GM12874 (cell line): ENCODE results near the gene KLK1.

Experiments
- CTCF ChIP-seq: IDR thresholded peaks from 2 replicates; pipeline ENCODE4 v1.5.1; 2011; ENCODE audit warnings: low read depth, mild to moderate bottlenecking, control low read depth, low read length, moderate library complexity; ENCODE audit not compliant: insufficient read depth

KLK1 gene

GRCh38 chr19:50858886-50859285 is 35.3 kb upstream of the KLK1 start:
- no peak for TF ChIP-seq CTCF

- TF ChIP-seq CTCF, result no peak
Observed at GRCh38 chr19:50857366-50857765, 33.8 kb upstream of the KLK1 start.

GRCh38 chr19:50854636-50855410 is 31.2 kb upstream of the KLK1 start, which contains the start of gene KLK3:
Gene KLK3, plus strand, starts transcription at chr19:50854915. Its CDS starts 41 bp downstream, at chr19:50854956.
- no peak for TF ChIP-seq CTCF

GRCh38 chr19:50851620-50852019 is 28.0 kb upstream of the KLK1 start:
- no peak for TF ChIP-seq CTCF

GRCh38 chr19:50850738-50851137 is 27.2 kb upstream of the KLK1 start:
- no peak for TF ChIP-seq CTCF

- TF ChIP-seq CTCF, result no peak
Observed at GRCh38 chr19:50844296-50844935, 20.8 kb upstream of the KLK1 start.

- no peak for TF ChIP-seq CTCF
Observed at GRCh38 chr19:50843701-50844221, 20.2 kb upstream of the KLK1 start.
